HCT116 (cell line): ENCODE data around the gene CGGBP1. TPM values are rescaled to one million over a fixed set of nuclear protein-coding genes. Genes with fewer than 3 reads are reported as not detected.

Experiments
- ATAC-seq: fragments of 200-7000 bp; cut with Tn5 transposase; 2 replicates; pipeline ENCODE4 v1.9.1; 2020; ENCODE audit warnings: mild to moderate bottlenecking, moderate library complexity
- BruUV-seq: library from RNA; stranded (reverse); fragments of 400-500 nt; replicated peaks from 2 replicates; lab custom pipeline; 2021; lab: Mats Ljungman, UMichigan
- CTCF ChIA-PET: fragments of 300-600 bp; sonication (Branson Sonifier 250); formaldehyde crosslinking; loops from one replicate; lab custom pipeline; 2021; ENCODE audit warnings: antibody characterized with exemption; lab: Charles Lee
- POLR2A ChIA-PET: fragments of 300-600, 350-600 bp; sonication (Branson Sonifier 250); formaldehyde crosslinking; loops from one replicate; lab custom pipeline; 2021; ENCODE audit warnings: antibody characterized with exemption; lab: Charles Lee
- RAD21 ChIA-PET, 2 experiments: fragments of 300-600 bp; sonication (Branson Sonifier 250); formaldehyde crosslinking; loops; one replicate each; lab custom pipeline; 2023; ENCODE audit warnings: low total read pairs in 2 of 2; ENCODE audit not compliant: uncharacterized antibody in 2 of 2, unreplicated experiment in 2 of 2, low non-redundant PET in 1 of 2; lab: Charles Lee
- DNase-seq: peaks from one replicate; pipeline ENCODE4 v3.0.0-alpha.2; 2010; ENCODE audit warnings: low read depth, low spot score
- H2AFZ ChIP-seq: fragments of 200-600 bp; shearing (Covaris generic), sonication (generic); 2 replicates; pipeline ENCODE4 v1.6.1; 2017; ENCODE audit warnings: low read depth, mixed run types, mixed read lengths, antibody characterized with exemption, low read length; ENCODE audit not compliant: poor library complexity, severe bottlenecking
- H3K27ac ChIP-seq: 2 replicates; pipeline ENCODE4 v1.5.1; 2012; ENCODE audit warnings: low read depth, low read length
- H3K27me3 ChIP-seq: fragments of 200-600 bp; sonication (generic); 2 replicates; pipeline ENCODE4 v1.6.1; 2016; ENCODE audit warnings: mixed run types, low read length, mixed read lengths; ENCODE audit not compliant: insufficient read depth
- H3K36me3 ChIP-seq, 2 experiments: fragments of 200-500 bp in 1 of 2; fragments of 200-600 bp in 1 of 2; sonication (Bioruptor generic) in 1 of 2; sonication (generic) in 1 of 2; 2 replicates each; pipeline versions ENCODE4 v1.5.1 to v1.6.1; 2014 to 2016; ENCODE audit warnings: low read length in 2 of 2, inconsistent platforms in 1 of 2, mixed read lengths in 1 of 2, mixed run types in 1 of 2; ENCODE audit not compliant: insufficient read depth in 2 of 2, control insufficient read depth in 1 of 2
- H3K4me1 ChIP-seq, 2 experiments: fragments of 200-600 bp in 1 of 2; sonication (generic) in 1 of 2; 2 replicates each; pipeline versions ENCODE4 v1.5.1 to v1.6.1; 2012 to 2017; ENCODE audit warnings: low read length in 2 of 2, inconsistent platforms in 1 of 2, mild to moderate bottlenecking in 1 of 2, mixed read lengths in 1 of 2, mixed run types in 1 of 2, moderate library complexity in 1 of 2; ENCODE audit not compliant: insufficient read depth in 2 of 2, control insufficient read depth in 1 of 2
- H3K4me2 ChIP-seq: fragments of 200-600 bp; sonication (generic); 2 replicates; pipeline ENCODE4 v1.6.1; 2017; ENCODE audit warnings: mixed run types, low read length, mixed read lengths
- H3K4me3 ChIP-seq, 2 experiments: fragments of 200-600 bp in 1 of 2; sonication (generic) in 1 of 2; replicated peaks in 1 of 2; 2 replicates each; pipeline ENCODE4 v1.5.1; 2011 to 2016; ENCODE audit warnings: low read length in 2 of 2, control low read depth in 1 of 2, low read depth in 1 of 2, mild to moderate bottlenecking in 1 of 2, mixed read lengths in 1 of 2, mixed run types in 1 of 2
- H3K79me2 ChIP-seq: fragments of 200-600 bp; sonication (generic); 2 replicates; pipeline ENCODE4 v1.6.1; 2017; ENCODE audit warnings: mild to moderate bottlenecking, mixed run types, low read length, moderate library complexity, mixed read lengths; ENCODE audit not compliant: insufficient read depth
- H3K9ac ChIP-seq: fragments of 200-600 bp; sonication (generic); 2 replicates; pipeline ENCODE4 v1.6.1; 2016; ENCODE audit warnings: low read length, mixed read lengths
- H3K9me2 ChIP-seq: fragments of 200-600 bp; sonication (generic), shearing (Covaris generic); 2 replicates; pipeline ENCODE4 v1.6.1; 2017; ENCODE audit warnings: mixed run types, mild to moderate bottlenecking, moderate library complexity; ENCODE audit not compliant: insufficient read depth
- H3K9me3 ChIP-seq, 2 experiments: fragments of 200-500 bp in 1 of 2; fragments of 200-600 bp in 1 of 2; sonication (Bioruptor generic) in 1 of 2; sonication (generic) in 1 of 2; 2 replicates each; pipeline ENCODE4 v1.6.1; 2014 to 2017; ENCODE audit warnings: low read length in 2 of 2, mixed read lengths in 2 of 2, inconsistent platforms in 1 of 2, low read depth in 1 of 2, mild to moderate bottlenecking in 1 of 2, mixed run types in 1 of 2, moderate library complexity in 1 of 2; ENCODE audit not compliant: control insufficient read depth in 1 of 2, insufficient read depth in 1 of 2
- H4K20me1 ChIP-seq: fragments of 200-600 bp; sonication (generic), shearing (Covaris generic); 2 replicates; pipeline ENCODE4 v1.6.1; 2017; ENCODE audit warnings: mixed run types, mild to moderate bottlenecking, moderate library complexity; ENCODE audit not compliant: insufficient read depth
- CBX3 ChIP-seq: IDR thresholded peaks from 2 replicates; pipeline ENCODE4 v1.6.1; 2012; ENCODE audit warnings: low read depth
- EZH2 ChIP-seq: fragments of 200-600 bp; sonication (generic); IDR thresholded peaks from 2 replicates; pipeline ENCODE4 v1.6.1; 2017; ENCODE audit warnings: antibody characterized with exemption, mixed run types
- FOSL1 ChIP-seq: IDR thresholded peaks from 2 replicates; pipeline ENCODE4 v1.6.1; 2012; ENCODE audit warnings: low read depth
- POLR2AphosphoS5 ChIP-seq: IDR thresholded peaks from 2 replicates; pipeline ENCODE4 v1.6.1; 2011; ENCODE audit warnings: mild to moderate bottlenecking, low read depth, low read length, moderate library complexity
- SIN3A ChIP-seq: IDR thresholded peaks from 2 replicates; pipeline ENCODE4 v1.6.1; 2012; ENCODE audit warnings: low read depth
- SRF ChIP-seq: IDR thresholded peaks from 2 replicates; pipeline ENCODE4 v1.6.1; 2012; ENCODE audit warnings: low read depth
- TCF7L2 ChIP-seq: IDR thresholded peaks from 2 replicates; pipeline ENCODE4 v1.7.0; 2011; ENCODE audit warnings: borderline replicate concordance, inconsistent platforms; ENCODE audit not compliant: insufficient read depth, insufficient read length; ENCODE audit errors: extremely low read depth
- intact Hi-C: fragments of 100-400 bp; cut with micrococcal nuclease; formaldehyde crosslinking; loops from 2 replicates; pipeline ENCODE4 v1.10.0; 2022
- total RNA-seq: library from RNA; stranded (reverse); gene quantifications from one replicate; pipeline ENCODE4 v1.2.1, GENCODE V29; 2021; ENCODE audit not compliant: unreplicated experiment
- TF ChIP-seq, protein P1 (sequence below): IDR thresholded peaks from 2 replicates; pipeline ENCODE4 v1.6.1; 2012
- TF ChIP-seq, protein P2 (sequence below), 3 experiments: fragments of 200-600 bp in 1 of 3; sonication (generic) in 1 of 3; IDR thresholded peaks in 2 of 3; conservative IDR thresholded peaks in 1 of 3; 2 replicates each; pipeline ENCODE4 v1.5.1; 2012 to 2017; ENCODE audit warnings: low read depth in 2 of 3, low read length in 2 of 3, antibody characterized with exemption in 1 of 3, borderline replicate concordance in 1 of 3, control low read depth in 1 of 3, mild to moderate bottlenecking in 1 of 3, mixed read lengths in 1 of 3, mixed run types in 1 of 3, moderate library complexity in 1 of 3; ENCODE audit not compliant: insufficient read depth in 1 of 3

The CGGBP1 gene
- total RNA-seq, 1 experiment from 2014 or later, result 52.7 TPM

DNA sequence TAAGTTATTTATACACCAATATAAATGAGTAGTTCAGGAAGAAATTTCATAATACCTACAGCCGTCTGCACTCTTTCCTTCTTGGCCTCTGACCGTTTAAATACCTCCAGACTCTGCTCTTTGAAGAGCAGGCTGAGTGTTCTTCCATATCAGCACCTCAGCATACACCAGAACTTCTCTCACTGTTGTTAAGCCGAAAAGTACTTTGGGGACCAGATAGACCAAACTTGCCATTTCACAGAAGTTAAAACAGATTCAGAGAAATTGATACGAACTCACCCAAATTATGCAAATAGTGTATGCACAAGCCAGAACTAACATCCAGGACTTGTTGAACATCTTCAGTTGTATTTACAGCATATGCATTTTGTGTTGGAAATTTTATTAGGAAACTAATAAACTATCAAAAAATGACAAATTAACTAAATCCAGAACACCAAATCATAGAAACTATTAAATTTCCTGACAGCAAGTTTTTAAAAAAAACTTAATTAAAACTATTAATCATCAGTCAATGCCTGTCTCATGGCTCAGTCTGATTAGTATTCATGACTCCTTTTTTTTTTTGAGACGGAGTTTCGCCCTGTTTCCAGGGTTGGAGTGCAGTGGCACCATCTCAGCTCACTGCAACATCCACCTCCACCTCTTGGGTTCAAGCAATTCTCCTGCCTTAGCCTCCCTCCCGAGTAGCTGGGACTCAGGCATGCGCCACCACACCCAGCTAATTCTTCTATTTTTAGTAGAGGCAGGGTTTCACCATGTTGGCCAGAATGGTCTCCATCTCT is 24.1 kb downstream of the CGGBP1 start:
- Histone ChIP-seq H4K20me1 (no peaks in the 10 kb centered on the region), H3K27me3 (no peaks in the 10 kb centered on the region), H3K9me2 (no peaks in the 10 kb centered on the region), H2AFZ (no peak overlapping the region), H3K79me2 (no peaks in the 10 kb centered on the region), H3K36me3 (no peaks in the 10 kb centered on the region), H3K9me3 (no peaks in the 10 kb centered on the region), H3K9ac (no peak overlapping the region), H3K4me1 (peaks cover 0 to 10% of the 10 kb centered on the region in 2 experiments; a peak in 1 of 4 replicates), H3K4me2 (no peak overlapping the region), H3K4me3 (no peak overlapping the region), H3K27ac (no peak overlapping the region)
- ChIA-PET RAD21 (no interaction called here), POLR2A (no interaction called here), CTCF (no interaction called here)
- DNase-seq (no peak), ATAC-seq (no peak)
- intact Hi-C loops, result no loop called here
- TF ChIP-seq POLR2AphosphoS5 (no peak), CBX3 (no peak), FOSL1 (no peak), SRF (no peak), SIN3A (no peak), TCF7L2 (no peak), EZH2 (no peak)
- TF ChIP-seq, protein P1, sequence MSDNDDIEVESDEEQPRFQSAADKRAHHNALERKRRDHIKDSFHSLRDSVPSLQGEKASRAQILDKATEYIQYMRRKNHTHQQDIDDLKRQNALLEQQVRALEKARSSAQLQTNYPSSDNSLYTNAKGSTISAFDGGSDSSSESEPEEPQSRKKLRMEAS, result no peak
- TF ChIP-seq, protein P2, sequence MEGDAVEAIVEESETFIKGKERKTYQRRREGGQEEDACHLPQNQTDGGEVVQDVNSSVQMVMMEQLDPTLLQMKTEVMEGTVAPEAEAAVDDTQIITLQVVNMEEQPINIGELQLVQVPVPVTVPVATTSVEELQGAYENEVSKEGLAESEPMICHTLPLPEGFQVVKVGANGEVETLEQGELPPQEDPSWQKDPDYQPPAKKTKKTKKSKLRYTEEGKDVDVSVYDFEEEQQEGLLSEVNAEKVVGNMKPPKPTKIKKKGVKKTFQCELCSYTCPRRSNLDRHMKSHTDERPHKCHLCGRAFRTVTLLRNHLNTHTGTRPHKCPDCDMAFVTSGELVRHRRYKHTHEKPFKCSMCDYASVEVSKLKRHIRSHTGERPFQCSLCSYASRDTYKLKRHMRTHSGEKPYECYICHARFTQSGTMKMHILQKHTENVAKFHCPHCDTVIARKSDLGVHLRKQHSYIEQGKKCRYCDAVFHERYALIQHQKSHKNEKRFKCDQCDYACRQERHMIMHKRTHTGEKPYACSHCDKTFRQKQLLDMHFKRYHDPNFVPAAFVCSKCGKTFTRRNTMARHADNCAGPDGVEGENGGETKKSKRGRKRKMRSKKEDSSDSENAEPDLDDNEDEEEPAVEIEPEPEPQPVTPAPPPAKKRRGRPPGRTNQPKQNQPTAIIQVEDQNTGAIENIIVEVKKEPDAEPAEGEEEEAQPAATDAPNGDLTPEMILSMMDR (IDR thresholded peaks at IDR 0.05 in 2 of 3, conservative IDR thresholded peaks at IDR 0.05 in 1 of 3; ENCODE audit: borderline replicate concordance in 1 of 3, insufficient read depth in 1 of 3, low read depth in 2 of 3, low read length in 2 of 3), result no peak
- no TSS peak for BruUV-seq
